Measurements from ENCODE around the gene PNPT1. TPM values are rescaled to one million over a fixed set of nuclear protein-coding genes. Genes with fewer than 3 reads are reported as not detected.
A peak's percentile ranks its signal among the peaks of the same experiment; 100 is the strongest.
"Not testable (repeated sequence)": the region's sequence is repeated elsewhere in the genome, so short reads cannot be mapped to it uniquely, and the experiment has no call there.

PNPT1 gene
- total RNA-seq, result 10 to 100 TPM in 3 of 4 donors, 1 to 10 TPM in 1; 6.6 to 18.3 (median 14.3) TPM

DNA sequence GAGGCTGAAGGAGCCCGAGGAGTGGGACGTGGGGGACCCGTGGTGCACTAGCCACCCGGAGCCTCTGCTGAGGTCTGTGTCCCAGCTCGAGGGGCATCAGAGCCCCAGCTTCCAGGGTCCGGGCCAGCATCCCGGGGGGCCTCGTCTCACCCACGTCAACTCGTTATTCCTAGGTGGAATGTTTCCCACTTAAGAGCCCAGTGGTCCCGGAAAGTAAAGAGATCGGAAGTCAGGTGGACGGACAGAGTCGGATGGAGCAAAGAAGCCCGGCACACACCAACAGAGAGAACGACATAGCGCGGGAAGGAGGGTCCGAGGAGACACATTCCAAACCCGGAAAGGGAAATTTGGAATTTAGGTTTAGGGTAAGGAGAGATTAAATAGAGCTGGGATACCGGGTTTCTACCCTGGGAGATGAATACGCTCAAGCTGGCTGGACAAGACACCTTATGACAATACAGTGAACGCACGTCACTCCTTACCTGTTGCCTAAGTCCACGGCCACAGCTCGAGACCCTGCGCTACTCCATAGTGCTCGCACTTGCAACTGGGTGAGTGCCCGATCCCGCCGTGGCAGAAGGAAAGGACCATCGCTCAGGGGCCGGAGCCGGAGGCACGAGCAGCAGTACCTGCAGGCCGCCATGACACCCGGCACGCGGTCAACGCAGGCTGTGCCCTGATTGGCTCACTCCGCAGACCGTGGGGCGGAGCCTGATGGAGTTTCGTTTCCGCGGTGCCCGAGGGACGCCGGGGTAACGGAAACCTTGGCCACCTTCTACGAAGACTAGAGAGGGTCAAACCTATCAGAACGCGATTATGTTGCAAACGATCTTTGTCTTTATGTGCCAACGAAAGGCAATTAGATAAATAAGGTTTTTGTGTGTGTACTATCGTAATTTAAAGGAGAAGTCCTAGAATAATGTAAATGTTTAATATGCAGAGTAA is at the start of gene PNPT1:
Gene PNPT1 (minus strand): TSS at position 664 of the 945 bp plus-strand sequence. CDS start 21 bp downstream, at position 643.
- DNase-seq, result peak; percentile 49
- TF ChIP-seq POLR2A (IDR thresholded peaks at IDR 0.05), result peak in 1 of 4 donors; percentile 25
- TF ChIP-seq, protein P1, sequence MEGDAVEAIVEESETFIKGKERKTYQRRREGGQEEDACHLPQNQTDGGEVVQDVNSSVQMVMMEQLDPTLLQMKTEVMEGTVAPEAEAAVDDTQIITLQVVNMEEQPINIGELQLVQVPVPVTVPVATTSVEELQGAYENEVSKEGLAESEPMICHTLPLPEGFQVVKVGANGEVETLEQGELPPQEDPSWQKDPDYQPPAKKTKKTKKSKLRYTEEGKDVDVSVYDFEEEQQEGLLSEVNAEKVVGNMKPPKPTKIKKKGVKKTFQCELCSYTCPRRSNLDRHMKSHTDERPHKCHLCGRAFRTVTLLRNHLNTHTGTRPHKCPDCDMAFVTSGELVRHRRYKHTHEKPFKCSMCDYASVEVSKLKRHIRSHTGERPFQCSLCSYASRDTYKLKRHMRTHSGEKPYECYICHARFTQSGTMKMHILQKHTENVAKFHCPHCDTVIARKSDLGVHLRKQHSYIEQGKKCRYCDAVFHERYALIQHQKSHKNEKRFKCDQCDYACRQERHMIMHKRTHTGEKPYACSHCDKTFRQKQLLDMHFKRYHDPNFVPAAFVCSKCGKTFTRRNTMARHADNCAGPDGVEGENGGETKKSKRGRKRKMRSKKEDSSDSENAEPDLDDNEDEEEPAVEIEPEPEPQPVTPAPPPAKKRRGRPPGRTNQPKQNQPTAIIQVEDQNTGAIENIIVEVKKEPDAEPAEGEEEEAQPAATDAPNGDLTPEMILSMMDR (IDR thresholded peaks at IDR 0.05), result no peak
- H3K36me3 ChIP-seq, result no peaks in the 10 kb centered on the region
- intact Hi-C loops (cut with DNase I), result no loop called here
- 0 to 2% methylated on average over 25 to 44 of the region's 56 CpGs for WGBS, 2 donors
- peaks cover 0 to 14% (median 8%) of the 10 kb centered on the region in 3 donors for H3K4me1 ChIP-seq
- H3K27me3 ChIP-seq, result peaks cover 0 to 5% (median 0%) of the 10 kb centered on the region in 4 donors
- H3K27ac ChIP-seq, result peak within 1 kb of the TSS; percentile 56 to 74 (median 65)
- peak within 1 kb of the TSS; percentile 76 to 86 (median 82) for H3K4me3 ChIP-seq
- H3K9me3 ChIP-seq, result no peaks in the 10 kb centered on the region

DNA sequence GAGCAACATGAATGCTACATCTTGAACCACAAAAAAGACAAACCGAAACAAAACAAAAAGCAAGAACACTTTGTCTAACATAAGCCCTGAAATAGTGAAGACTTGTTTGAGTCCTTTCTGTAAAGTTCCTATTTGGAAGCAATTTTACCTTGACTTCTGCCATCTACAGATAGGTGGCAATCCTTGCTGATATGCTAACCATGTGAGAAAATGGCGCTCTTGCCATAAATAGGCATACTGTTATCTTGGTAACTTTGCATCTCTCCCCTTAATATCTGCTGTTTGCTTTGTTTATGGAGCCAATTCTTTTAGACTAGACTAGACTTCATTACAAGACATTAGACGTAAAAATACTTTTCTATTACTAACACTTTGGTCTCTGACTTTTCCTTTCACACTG is 49.4 kb upstream of the PNPT1 start:
- no peaks in the 10 kb centered on the region for H3K36me3 ChIP-seq
- H3K27me3 ChIP-seq, result no peaks in the 10 kb centered on the region
- WGBS, 2 donors, result 74 to 76% methylated on average over 3 of the region's 3 CpGs
- no peak overlapping the region for H3K27ac ChIP-seq
- no peaks in the 10 kb centered on the region for H3K9me3 ChIP-seq
- TF ChIP-seq, protein P1 (IDR thresholded peaks at IDR 0.05), result no peak
- TF ChIP-seq POLR2A (IDR thresholded peaks at IDR 0.05), result no peak
- intact Hi-C loops (cut with DNase I), result no loop called here
- DNase-seq, result no peak
- no peaks in the 10 kb centered on the region for H3K4me1 ChIP-seq
- H3K4me3 ChIP-seq, result no peak overlapping the region

DNA sequence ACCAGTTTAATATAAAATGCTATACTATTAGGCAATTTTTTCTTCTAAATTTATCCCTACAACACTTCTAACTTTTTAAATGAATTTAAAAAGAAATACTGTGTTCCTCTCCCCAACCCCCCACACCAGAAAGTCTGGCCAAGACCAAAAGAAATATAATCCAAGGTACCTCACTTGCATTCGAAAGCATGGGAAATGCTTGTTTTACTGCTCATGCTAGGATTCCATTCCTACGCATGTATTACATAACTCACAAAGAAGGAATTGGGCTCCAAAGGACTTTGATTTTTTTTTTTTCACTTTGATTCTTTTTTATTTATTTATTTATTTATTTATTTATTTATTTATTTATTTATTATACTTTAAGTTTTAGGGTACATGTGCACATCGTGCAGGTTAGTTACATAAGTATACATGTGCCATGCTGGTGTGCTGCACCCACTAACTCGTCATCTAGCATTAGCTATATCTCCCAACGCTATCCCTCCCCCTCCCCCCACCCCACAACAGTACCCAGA is 42.4 kb upstream of the PNPT1 start:
- H3K27ac ChIP-seq; H3K4me3 ChIP-seq; H3K9me3 ChIP-seq; intact Hi-C loops (cut with DNase I); DNase-seq; H3K36me3 ChIP-seq; H3K27me3 ChIP-seq: not testable (repeated sequence)
- H3K4me1 ChIP-seq, result peaks cover 0 to 12% (median 0%) of the 10 kb centered on the region in 3 donors
- WGBS, 2 donors, result 71 to 89% methylated on average over 5 of the region's 5 CpGs

DNA sequence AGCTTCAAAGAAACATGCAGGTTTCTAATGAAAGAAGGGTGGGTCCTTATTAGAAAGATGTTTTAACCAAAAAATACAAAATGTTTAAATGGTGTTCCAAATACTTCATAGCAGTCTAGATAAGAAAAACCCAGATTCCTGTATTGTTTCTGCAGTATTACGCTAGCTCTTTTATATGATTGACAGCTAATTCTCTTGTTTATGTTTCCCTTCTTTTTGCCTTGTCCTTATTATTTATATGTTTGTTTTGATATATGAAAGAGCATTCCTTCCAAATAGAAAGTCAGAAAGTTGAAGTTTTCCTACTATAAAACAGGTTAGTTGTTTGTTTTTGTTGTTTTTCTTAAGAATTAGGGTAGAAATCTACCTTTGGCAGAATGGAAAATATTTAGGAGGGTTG is 41.1 kb upstream of the PNPT1 start:
- Histone ChIP-seq H3K27me3 (no peaks in the 10 kb centered on the region), H3K36me3 (no peaks in the 10 kb centered on the region), H3K9me3 (no peaks in the 10 kb centered on the region), H3K4me3 (no peak overlapping the region), H3K4me1 (peaks cover 0 to 12% (median 0%) of the 10 kb centered on the region in 3 donors), H3K27ac (no peak overlapping the region)
- DNase-seq, result no peak
- 79 to 86% methylated on average over 1 of the region's 1 CpG for WGBS, 2 donors
- intact Hi-C loops (cut with DNase I), result no loop called here
- TF ChIP-seq, protein P1 (IDR thresholded peaks at IDR 0.05), result no peak
- TF ChIP-seq POLR2A (IDR thresholded peaks at IDR 0.05), result no peak

DNA sequence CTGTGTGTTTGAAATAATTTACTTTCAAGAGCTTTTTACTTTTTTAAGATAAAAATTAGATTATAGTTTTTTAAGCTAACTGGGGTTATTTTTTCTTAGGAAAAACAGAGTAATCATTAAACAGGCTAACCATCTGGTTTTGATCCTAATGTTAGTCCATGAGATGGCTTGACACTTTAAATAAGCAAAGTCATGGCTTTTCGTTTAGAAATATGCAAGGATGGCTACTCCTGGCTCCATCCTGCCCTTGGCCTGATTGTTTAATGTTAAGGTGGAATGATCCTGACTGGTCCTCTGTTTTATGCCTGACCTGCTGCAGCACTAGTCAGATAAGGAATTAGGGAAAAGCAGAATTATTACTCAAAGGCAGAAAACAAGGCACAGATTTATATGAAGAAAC is 39.7 kb upstream of the PNPT1 start:
- Histone ChIP-seq H3K36me3 (no peaks in the 10 kb centered on the region), H3K4me3 (no peak overlapping the region), H3K9me3 (no peaks in the 10 kb centered on the region), H3K27me3 (no peaks in the 10 kb centered on the region), H3K27ac (peak overlapping the region in 1 of 4 donors; percentile 23), H3K4me1 (peaks cover 0 to 12% (median 0%) of the 10 kb centered on the region in 3 donors)
- no peak for DNase-seq
- WGBS, 2 donors, result 9 to 29% methylated on average over 1 of the region's 1 CpG
- no peak for TF ChIP-seq POLR2A (IDR thresholded peaks at IDR 0.05)
- TF ChIP-seq, protein P1 (IDR thresholded peaks at IDR 0.05), result no peak
- intact Hi-C loops (cut with DNase I), result no loop called here

All from esophagus squamous epithelium (tissue), 5 donors.